Central memory CD4-positive, alpha-beta T cell (primary cell): ENCODE data around the gene THAP6.
"Not testable (repeated sequence)": the region's sequence is repeated elsewhere in the genome, so short reads cannot be mapped to it uniquely, and the experiment has no call there.

ENCODE experiments used
- DNase-seq: peaks from one replicate; pipeline ENCODE4 v3.0.0; 2022
- total RNA-seq, 3 experiments: gene quantifications; one replicate each; lab custom pipeline; 2026; lab: John Stamatoyannopoulos, UW

Gene THAP6
- total RNA-seq: 21.3 to 47.7 (median 29.6) reads per million in 3 experiments

DNA sequence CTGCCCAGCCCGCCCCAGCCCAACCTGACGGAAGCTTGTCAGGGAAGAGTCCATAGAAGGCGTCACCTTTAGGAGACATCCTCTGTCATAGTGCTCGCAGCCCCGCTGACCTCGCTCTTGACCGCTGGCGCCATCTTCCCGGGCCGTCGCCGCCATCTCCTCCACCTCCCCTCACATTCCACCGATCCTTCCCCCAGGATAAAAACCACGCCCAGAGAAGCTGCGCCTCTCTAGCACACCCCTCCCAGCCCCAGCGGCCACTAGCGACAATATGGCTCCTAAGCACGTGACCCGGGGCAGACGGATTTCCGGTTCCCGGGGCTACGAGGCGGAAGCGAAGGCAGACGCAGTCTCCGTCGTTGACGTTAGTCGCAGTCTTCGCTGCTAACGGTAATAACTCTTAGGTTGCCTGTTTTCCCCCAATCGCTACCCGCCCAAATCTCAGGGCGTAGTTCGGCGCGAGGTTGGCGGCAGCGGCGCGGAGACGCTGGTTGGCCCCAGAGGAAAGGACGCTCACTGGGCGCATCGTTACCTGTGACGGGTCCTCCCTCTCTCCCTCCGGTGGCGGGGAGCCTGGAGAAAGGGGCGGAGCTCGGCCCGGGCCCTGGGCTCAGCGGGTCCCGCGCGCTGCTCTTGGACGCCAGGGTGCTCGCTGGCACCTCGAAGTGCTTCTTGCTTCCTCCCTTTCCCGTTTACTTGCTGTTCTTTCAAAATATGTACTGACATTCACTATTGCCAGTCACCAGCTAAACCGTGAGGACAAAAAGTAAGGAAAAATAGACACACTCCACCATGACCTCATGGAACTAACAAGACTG, at the start of gene THAP6, which contains the start of gene RCHY1:
Gene THAP6, plus strand, starts transcription at position 343 of the 818 bp plus-strand sequence. CDS start 980 bp downstream, outside the sequence.
Gene RCHY1, minus strand, starts transcription at position 273 of the 818 bp plus-strand sequence. Its CDS starts 117 bp downstream, at position 156.
- DNase-seq: peak; percentile 95

DNA sequence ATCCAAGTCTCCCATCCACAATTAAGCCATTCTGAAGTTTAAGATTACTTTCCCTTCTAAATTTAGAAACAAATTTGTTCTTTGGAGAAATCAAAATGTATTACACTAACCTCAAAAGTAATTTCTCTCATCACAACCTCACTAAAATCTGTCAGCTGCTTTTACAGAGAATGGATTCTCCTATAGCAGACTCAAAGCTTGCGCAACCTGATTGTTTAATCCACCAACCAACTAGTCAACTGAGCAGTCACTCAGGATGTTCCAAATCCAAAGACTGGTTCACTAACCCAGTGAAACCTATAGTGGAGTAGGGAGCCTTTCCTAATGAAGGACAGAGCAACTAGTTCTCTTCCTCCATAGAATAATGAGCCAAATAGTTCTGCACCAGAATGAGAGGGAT, 44.4 kb upstream of the THAP6 start:
- DNase-seq: no peak

GRCh38 chr4:75470738-75471137, 43.5 kb upstream of the THAP6 start:
- no peak for DNase-seq

- DNase-seq: no peak
Observed at GRCh38 chr4:75477201-75477600, 37.1 kb upstream of the THAP6 start.

DNA sequence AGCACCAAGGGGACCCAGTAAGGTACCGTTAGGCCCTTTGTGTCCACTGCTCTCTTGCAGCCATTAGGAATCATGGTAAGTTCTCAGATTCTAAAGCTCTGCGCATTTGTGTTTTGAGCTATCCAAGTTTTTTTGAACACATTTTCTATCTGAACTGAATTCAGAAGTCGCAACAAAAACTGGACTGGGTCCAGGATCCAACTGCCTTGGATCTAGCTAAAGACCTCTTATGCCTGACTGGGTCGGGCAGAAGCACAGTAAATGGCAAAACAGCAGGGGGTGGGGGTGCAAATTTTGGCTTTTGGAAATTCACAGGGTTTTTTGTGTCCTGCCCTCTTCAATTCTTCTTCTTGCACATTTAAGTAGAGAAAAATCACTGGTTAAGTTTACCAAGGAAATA, 30.1 kb upstream of the THAP6 start:
- DNase-seq: no peak

DNA sequence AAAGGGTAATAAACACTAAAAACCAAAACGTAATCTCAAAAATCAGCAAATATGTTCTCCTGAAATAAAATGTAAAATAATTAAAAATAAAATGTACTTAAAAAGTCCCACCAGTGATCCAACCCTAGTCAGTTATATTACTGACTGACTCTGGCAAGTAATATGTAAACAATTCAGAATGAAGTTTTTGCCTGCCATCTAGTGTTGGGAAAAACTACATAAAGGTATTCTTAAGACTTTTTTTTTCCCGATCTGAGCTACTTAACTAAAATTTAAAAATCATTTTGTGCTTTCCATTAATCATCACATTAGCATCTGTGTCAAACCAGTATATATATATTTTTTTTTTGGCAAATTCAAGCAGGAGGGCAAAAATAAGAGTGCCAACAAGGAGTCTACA, 24.1 kb upstream of the THAP6 start:
- DNase-seq: no peak

DNA sequence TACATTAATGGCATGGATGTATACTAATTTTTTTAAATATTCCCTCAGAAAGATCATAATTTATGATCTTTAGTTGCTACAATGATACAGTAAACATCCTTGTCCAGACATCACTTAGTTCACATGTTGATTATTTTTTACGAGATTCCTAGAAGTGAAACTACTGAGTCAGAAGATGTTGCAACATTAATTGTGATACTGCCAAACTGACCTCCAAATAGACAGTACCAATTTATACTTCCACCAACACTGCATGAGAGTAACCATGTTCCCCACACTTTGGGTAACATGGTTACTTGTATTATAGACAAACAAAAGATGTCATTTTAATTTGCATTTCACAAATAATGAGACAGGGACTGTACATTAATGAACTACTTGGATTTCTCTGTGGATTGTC, 19.7 kb upstream of the THAP6 start:
- DNase-seq: no peak

DNA sequence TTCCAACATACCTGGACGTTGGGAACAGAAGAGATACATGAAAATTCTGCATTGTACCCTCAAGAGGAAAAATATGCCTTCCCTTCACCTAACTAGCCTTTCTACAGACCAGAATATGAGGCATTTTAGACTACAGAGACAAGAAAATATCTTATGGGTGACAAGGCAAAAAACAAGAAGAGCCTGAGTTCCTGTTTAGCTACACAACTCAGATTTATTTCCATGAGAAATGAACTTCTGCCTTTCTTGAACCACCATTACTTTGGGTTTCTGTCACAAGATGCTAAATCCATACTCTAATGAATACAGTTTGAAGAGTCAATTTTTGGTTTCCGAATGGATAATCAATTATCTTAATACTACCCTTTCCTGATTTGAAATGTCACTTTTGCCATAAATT, 18.8 kb upstream of the THAP6 start:
- no peak for DNase-seq

GRCh38 chr4:75496406-75496805, 17.9 kb upstream of the THAP6 start:
- DNase-seq: no peak

DNA sequence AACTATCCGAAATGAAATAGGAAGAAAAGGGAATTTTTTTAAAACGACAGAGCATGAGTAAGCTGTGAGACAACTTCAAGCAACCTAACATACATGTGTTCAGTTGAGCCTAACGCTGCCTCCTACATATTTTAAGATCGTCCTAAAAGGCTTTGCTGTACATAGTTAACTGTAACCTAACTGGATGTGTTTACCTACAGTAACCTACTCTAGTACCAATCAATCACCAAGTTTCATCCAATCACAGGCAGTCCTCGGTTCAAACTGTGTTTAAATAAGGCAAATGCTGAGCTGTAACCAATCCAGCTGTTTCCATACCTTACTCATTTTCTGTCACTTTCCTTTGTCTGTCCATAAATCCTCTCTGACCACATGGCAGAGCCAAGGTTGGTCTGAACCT, 17.1 kb upstream of the THAP6 start:
- DNase-seq: no peak

DNA sequence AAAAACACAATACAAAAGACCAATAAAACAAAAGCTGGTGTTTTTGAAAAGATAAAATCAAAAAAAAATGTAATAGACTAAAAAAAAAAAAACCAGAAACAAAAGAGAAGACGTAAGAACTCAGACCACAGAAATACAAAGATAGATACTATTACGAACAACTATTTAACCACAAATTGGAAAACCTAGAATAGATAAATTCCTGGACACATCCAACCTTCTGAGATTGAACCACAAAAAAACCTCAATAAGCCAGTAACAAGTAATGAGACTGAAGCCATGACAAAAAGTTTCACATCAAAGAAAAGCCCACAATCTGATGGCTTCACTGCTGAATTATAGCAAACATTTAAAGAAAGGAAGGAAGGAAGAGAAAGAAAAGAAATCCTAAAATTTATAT, 16.2 kb upstream of the THAP6 start:
- no peak for DNase-seq

DNA sequence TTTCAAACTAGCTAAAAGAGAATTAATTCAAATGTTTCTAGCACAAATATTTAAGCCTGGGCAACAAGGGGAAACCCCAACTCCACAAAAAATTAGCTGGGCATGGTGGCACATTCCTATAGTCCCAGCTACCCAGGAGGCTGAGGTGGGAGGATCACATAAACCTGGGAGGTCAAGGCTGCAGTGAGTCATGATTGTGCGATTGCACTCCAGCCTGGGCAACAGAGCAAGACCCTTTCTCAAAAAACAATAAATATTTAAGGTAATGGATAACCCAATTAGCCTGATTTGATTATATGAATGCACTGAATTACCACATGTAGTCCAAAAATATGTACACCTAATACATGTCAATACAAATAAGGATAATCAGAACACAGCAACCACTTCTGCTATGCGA, 14.4 kb upstream of the THAP6 start:
- no peak for DNase-seq

DNA sequence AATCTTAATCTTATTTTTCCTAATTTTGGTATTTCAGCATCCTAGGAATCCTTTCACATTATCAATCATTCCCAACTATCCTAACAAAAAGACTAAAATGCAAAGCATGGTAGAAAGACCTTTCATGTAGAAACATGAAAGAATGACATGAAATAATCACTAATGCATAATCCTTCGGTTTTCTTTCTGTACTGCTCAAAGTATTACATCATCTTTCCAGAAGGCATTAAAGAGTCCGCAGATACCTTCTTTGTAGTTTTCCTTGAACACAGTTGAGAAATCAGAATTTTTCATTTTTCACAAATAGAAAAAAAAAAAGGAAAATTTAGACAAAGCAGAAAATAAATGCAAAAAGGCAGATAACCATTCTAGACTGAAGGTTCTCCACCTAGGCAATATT, 11.6 kb upstream of the THAP6 start:
- DNase-seq: no peak

- DNase-seq: no peak
Observed at GRCh38 chr4:75505630-75506029, 8.6 kb upstream of the THAP6 start.

DNA sequence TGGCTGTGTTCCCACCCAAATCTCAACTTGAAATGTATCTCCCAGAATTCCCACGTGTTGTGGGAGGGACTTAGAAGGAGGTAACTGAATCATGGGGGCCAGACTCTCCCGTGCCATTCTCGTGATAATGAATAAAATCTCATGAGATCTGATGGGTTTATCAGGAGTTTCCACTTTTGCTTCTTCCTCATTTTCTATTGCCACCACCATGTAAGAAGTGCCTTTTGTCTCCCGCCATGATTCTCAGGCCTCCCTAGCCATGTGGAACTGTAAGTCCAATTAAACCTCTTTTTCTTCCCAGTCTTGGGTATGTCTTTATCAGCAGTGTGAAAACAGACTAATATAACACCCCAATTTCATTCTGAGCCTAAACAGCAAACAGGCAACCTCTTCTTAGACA, 4.7 kb upstream of the THAP6 start:
- DNase-seq: not testable (repeated sequence)

DNA sequence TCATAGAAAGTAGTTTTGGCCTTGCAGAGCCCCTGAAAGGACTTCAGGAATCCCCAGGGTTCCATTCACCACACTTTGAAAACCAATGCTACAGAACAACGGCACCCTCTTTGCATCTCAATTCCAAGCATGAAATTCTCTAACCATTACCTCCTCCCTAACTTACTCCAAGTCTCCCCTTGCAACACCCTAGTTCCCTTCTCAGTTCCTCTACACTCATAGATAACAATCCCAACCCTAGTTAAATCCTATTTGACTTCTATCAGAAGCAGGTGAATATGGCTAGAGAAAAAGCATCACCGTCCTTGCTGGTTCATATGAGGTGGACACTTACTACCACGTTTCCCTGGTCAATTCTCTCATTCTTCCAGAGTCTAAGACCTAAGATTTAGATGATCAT, 2.4 kb upstream of the THAP6 start:
- no peak for DNase-seq

DNA sequence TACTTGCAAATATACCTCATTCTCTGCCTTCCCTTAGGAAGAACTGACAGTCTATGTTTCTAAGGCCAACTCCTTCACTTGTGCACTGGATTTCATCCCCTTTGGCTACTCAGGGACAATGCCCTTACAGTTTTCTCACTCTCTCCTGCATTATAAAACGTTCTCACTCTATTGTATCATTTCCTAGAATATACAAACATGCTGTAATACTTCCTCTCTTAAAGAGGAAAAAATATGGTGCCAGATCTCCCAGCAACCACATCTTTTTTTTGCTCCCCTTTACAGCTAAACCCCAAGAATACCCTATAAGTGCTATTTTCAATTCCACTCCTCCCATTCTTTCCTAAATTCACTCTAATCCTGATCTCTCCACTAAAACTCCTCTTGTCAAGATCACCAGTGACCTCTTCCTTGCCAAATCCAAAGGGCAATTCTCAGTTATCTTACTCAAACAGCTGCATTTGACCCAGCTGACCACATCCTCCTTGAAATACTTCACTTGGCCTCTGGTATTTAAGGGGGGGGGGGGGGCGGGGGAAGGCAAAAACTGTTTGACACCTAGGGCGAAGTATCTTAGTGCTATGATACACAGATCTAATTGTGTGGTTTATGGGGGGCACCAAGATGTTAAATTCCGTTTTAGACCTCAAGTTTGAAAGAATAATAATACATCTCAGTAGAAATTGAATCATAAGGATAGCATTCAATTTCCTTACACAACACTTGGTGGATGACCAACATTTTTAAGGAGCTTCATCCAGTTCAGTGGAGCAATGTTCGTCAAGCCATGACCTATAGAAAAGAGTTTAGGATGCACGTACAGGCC, 1.7 kb upstream of the THAP6 start:
- DNase-seq: no peak

DNA sequence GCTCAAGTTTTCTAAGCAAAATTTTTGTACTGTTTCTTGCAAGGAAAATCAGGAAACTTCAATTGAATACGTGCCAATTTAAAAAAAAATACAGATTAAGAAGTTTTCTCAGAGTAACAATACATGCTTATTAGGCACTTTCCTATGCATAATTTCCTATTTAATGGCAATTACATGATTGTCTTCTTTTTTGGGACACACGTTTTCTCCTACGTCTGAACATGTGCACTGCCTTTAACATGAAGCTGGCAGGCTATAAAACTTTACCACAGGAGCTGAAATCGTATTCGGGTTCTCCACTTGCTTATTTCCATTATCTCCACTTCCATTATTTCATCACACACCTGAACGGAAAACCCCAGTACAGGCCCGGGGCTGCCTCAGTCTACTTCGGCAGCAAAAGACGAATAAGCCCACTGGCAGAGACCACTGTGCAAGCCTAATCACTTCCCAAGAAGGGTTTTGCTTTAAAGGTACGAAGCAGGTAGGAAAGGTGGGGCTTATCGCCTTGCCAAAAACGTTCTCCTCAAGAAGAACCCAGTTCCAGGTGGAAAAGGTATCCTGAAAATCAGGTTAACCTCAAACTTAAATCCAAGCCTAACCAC, 645 bp upstream of the THAP6 start:
- no peak for DNase-seq

GRCh38 chr4:75514949-75515612, 808 bp downstream of the THAP6 start:
- peak; percentile 28 for DNase-seq

- DNase-seq: no peak
Observed at GRCh38 chr4:75516144-75516543, 1.9 kb downstream of the THAP6 start.

DNA sequence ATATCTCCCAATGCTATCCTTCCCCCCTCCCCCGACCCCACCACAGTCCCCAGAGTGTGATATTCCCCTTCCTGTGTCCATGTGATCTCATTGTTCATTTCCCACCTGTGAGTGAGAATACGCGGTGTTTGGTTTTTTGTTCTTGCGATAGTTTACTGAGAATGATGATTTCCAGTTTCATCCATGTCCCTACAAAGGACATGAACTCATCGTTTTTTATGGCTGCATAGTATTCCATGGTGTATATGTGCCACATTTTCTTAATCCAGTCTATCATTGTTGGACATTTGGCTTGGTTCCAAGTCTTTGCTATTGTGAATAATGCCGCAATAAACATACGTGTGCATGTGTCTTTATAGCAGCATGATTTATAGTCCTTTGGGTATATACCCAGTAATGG, 5.2 kb downstream of the THAP6 start:
- not testable (repeated sequence) for DNase-seq

DNA sequence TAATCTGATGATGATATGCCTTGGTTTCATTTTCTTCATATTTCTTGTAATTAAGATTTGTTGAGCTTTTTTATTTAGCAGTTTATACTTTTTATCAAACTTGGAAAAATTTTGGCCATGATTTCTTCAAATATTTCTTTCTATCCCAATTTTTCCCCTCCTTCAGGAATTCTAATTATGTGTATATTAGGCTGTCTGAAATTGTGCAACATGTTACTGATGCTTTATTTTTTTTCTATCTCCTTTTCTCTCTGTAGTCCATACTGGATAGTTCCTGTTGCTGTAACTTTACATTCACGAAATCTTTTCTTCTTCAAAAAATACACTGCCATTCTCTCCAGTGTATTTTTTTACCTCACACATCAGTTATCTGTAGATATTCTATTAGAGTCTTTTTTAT, 10.8 kb downstream of the THAP6 start:
- no peak for DNase-seq

GRCh38 chr4:75525910-75526309, 11.6 kb downstream of the THAP6 start:
- DNase-seq: no peak
